BJ (cell line): Measurements from ENCODE around the gene THEM4. TPM values are rescaled to one million over a fixed set of nuclear protein-coding genes. Genes with fewer than 3 reads are reported as not detected.
"Not testable (repeated sequence)": the region's sequence is repeated elsewhere in the genome, so short reads cannot be mapped to it uniquely, and the experiment has no call there.

ENCODE experiments used
- CTCF ChIA-PET: fragments of 350-600 bp; formaldehyde crosslinking; extraction: SDS; loops from one replicate; lab custom pipeline; 2021; ENCODE audit warnings: antibody characterized with exemption, inconsistent platforms; lab: Yijun Ruan, JAX
- POLR2A ChIA-PET: fragments of 300-600 bp; sonication (Branson Sonifier 250); formaldehyde crosslinking; extraction: SDS; loops from one replicate; lab custom pipeline; 2021; ENCODE audit warnings: antibody characterized with exemption; lab: Charles Lee
- DNase-seq: peaks from one replicate; pipeline ENCODE4 v3.0.0-alpha.2; 2011; ENCODE audit warnings: low read depth
- H3K27me3 ChIP-seq: 2 replicates; pipeline ENCODE4 v1.6.0; 2011; ENCODE audit warnings: low read length; ENCODE audit not compliant: control insufficient read depth, insufficient read depth
- H3K36me3 ChIP-seq: 2 replicates; pipeline ENCODE4 v1.5.1; 2011; ENCODE audit warnings: low read length; ENCODE audit not compliant: control insufficient read depth, insufficient read depth
- H3K4me3 ChIP-seq: 2 replicates; pipeline ENCODE4 v1.5.1; 2011; ENCODE audit warnings: low read depth, mild to moderate bottlenecking, control low read depth, low read length
- CTCF ChIP-seq: IDR thresholded peaks from 2 replicates; pipeline ENCODE4 v1.5.1; 2011; ENCODE audit warnings: low read depth, mild to moderate bottlenecking, control low read depth, inconsistent platforms, low read length, moderate library complexity; ENCODE audit not compliant: insufficient read depth
- polyA plus RNA-seq: library from polyadenylated mRNA; depleted of rRNA; stranded (reverse); fragments of >200 nt; gene quantifications from 2 replicates; pipeline ENCODE4 v1.2.3, GENCODE V29; 2011

The THEM4 gene
- polyA plus RNA-seq, 1 experiment: 11.7 TPM

DNA sequence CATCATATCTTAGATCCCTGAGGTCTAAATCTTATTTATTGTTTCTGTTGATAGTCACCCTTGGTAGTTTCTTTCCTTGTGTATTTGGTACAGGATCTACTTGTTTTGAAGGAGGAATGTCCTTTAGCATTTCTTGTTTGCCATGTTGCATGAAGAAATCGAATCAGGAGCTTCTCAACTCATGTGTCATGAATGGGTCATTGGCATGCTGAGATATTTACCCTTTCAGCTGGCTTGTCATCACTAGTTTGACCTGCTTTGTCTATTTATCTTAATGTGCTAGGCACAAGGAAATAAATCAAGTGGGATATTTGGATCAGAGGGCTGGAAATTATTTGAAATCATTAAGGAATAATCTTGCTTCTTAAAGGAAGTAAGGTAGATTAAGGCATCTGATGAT is 23.8 kb downstream of the THEM4 start:
- Histone ChIP-seq H3K4me3 (no peak overlapping the region), H3K36me3 (no peaks in the 10 kb centered on the region), H3K27me3 (no peaks in the 10 kb centered on the region)
- no peak for TF ChIP-seq CTCF
- no peak for DNase-seq
- POLR2A ChIA-PET: no interaction called here
- CTCF ChIA-PET: interaction anchor here (0.8 kb wide), 1 partner anchor 37 kb away, joined by 4 read pairs; no protein-coding TSS in a partner anchor

DNA sequence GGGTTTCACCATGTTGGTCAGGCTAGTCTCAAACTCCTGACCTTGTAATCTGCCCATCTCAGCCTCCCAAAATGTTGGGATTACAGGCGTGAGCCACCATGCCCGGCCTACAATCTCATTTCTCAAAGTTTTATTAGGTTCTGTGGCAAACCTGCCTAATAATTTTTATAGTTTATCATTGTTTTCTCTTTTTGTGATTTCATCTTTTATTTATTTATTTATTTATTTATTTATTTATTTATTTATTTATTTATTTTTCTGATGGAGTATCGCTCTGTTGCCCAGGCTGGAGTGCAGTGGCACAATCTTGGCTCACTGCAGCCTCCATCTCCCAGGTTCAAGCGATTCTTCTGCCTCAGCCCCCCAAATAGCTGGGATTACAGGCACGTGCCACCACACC is 24.4 kb downstream of the THEM4 start:
- H3K4me3 ChIP-seq, H3K36me3 ChIP-seq, H3K27me3 ChIP-seq, POLR2A ChIA-PET, DNase-seq: not testable (repeated sequence)
- CTCF ChIA-PET: interaction anchor here (1.5 kb wide), 1 partner anchor 13 kb away, joined by 3 read pairs; no protein-coding TSS in a partner anchor

- H3K36me3 ChIP-seq, H3K4me3 ChIP-seq, POLR2A ChIA-PET, H3K27me3 ChIP-seq, DNase-seq: not testable (repeated sequence)
- CTCF ChIA-PET: interaction anchor here (1.4 to 1.5 kb wide), 2 partner anchors 13 to 84 kb away, joined by 3 read pairs; no protein-coding TSS in a partner anchor
Observed at GRCh38 chr1:151884445-151884844, 24.9 kb downstream of the THEM4 start.

GRCh38 chr1:151883898-151884297 is 25.4 kb downstream of the THEM4 start:
- H3K4me3 ChIP-seq, DNase-seq, H3K36me3 ChIP-seq, H3K27me3 ChIP-seq, POLR2A ChIA-PET: not testable (repeated sequence)
- CTCF ChIA-PET: interaction anchor here (1.4 to 1.5 kb wide), 2 partner anchors 12 to 84 kb away, joined by 3 read pairs; no protein-coding TSS in a partner anchor

DNA sequence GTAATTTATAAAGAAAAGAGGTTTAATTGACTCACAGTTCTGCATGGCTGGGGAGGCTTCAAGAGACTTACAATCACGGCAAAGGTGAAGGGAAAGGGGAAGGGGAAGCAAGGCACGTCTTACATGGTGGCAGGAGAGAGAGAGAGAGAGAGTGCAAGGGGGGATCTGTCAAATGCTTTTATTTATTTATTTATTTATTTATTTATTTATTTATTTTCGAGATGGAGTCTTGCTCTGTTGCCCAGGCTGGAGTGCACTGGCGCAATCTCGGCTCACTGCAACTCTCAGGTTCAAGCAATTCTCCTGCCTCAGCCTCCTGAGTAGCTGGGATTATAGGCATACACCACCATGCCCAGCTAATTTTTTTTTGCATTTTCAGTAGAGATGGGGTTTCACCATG is 26.4 kb downstream of the THEM4 start:
- H3K27me3 ChIP-seq, POLR2A ChIA-PET, H3K36me3 ChIP-seq, CTCF ChIA-PET, DNase-seq, H3K4me3 ChIP-seq: not testable (repeated sequence)

DNA sequence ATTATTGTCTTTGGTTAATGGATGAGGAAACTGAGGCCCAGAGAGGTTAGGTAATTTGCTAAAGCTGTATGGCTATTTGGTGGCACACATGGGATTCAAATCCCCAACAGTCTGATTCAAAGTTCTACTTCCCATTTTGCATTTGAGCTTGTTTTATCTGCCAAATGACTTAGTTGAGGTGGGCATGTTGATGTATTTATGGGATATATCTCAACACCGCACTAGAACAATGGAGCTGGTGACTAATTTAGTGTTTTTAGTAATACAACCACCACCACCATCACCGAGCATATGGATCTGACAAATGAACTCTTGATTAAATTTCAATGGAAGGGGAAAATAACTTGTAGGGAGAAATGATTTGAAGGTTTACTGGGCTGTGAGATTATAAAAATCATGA is 26.8 kb downstream of the THEM4 start:
- H3K4me3 ChIP-seq: no peak overlapping the region

DNA sequence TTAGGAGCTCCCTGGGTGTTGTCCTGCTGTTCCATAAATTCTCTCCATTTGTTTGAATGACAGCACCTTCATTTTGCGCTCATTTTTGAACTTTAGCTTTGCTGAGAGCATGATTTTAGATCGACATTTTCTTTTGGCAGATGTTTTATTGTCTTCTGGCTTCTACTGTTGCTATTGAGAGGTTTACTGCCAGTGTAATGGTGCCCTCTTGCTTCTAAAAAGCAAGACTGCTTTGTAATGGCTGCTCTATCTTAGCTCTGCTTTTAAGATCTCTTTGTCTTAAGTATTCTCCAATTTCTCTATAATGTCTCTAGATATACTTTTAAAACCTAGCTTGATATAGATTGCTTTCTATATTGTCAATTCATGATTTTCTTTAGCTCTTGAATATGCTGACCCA is 27.8 kb downstream of the THEM4 start:
- CTCF ChIA-PET: interaction anchor here (1.4 kb wide), 1 partner anchor 130 kb away, joined by 3 read pairs; no protein-coding TSS in a partner anchor
- Histone ChIP-seq H3K36me3 (no peaks in the 10 kb centered on the region), H3K4me3 (no peak overlapping the region), H3K27me3 (no peaks in the 10 kb centered on the region)
- no peak for DNase-seq
- no peak for TF ChIP-seq CTCF
- POLR2A ChIA-PET: no interaction called here

More for the DNA sequence above, 26.8 kb downstream of the THEM4 start:
- H3K27me3 ChIP-seq: no peaks in the 10 kb centered on the region
- DNase-seq: no peak
- POLR2A ChIA-PET: no interaction called here
- CTCF ChIA-PET: interaction anchor here (0.5 kb wide), 1 partner anchor 1464 kb away, joined by 3 read pairs; no protein-coding TSS in a partner anchor
- H3K36me3 ChIP-seq: no peaks in the 10 kb centered on the region
- TF ChIP-seq CTCF: no peak
